Smooth muscle cell (in vitro differentiated cells): ENCODE data around the gene NEGR1. TPM values are rescaled to one million over a fixed set of nuclear protein-coding genes. Genes with fewer than 3 reads are reported as not detected.

ENCODE experiments used
- DNase-seq: peaks from one replicate; lab custom pipeline; 2025; ENCODE audit not compliant: unreplicated experiment; lab: John Stamatoyannopoulos, UW
- H2AFZ ChIP-seq: fragments of 200-600 bp; sonication (generic); 2 replicates; pipeline ENCODE4 v1.6.0; 2016; ENCODE audit warnings: antibody characterized with exemption, low read depth, mild to moderate bottlenecking
- H3F3A ChIP-seq: fragments of 200-600 bp; sonication (generic); 2 replicates; pipeline ENCODE4 v1.6.0; 2017; ENCODE audit warnings: antibody characterized with exemption, low read depth
- H3K27ac ChIP-seq: fragments of 200-600 bp; sonication (generic); 2 replicates; pipeline ENCODE4 v1.5.1; 2016; ENCODE audit warnings: low read depth, mild to moderate bottlenecking
- H3K27me3 ChIP-seq: fragments of 200-600 bp; sonication (generic); 2 replicates; pipeline ENCODE4 v1.6.1; 2016; ENCODE audit warnings: low read depth, mild to moderate bottlenecking
- H3K36me3 ChIP-seq: fragments of 200-600 bp; sonication (generic); 2 replicates; pipeline ENCODE4 v1.5.1; 2016; ENCODE audit warnings: low read depth
- H3K4me1 ChIP-seq: fragments of 200-600 bp; sonication (generic); 2 replicates; pipeline ENCODE4 v1.5.1; 2016; ENCODE audit warnings: low read depth
- H3K4me2 ChIP-seq: fragments of 200-600 bp; sonication (generic); 2 replicates; pipeline ENCODE4 v1.6.0; 2016; ENCODE audit warnings: mild to moderate bottlenecking
- H3K4me3 ChIP-seq: fragments of 200-600 bp; sonication (generic); 2 replicates; pipeline ENCODE4 v1.5.1; 2016; ENCODE audit warnings: mild to moderate bottlenecking
- H3K79me2 ChIP-seq: fragments of 200-600 bp; sonication (generic); 2 replicates; pipeline ENCODE4 v1.6.0; 2016; ENCODE audit warnings: low read depth, mild to moderate bottlenecking
- H3K9ac ChIP-seq: fragments of 200-600 bp; sonication (generic); 2 replicates; pipeline ENCODE4 v1.6.0; 2016; ENCODE audit warnings: low read depth
- H3K9me3 ChIP-seq: fragments of 200-600 bp; sonication (generic); replicated peaks from 2 replicates; pipeline ENCODE4 v1.5.1; 2016; ENCODE audit warnings: low read depth
- H4K20me1 ChIP-seq: fragments of 200-600 bp; sonication (generic); 2 replicates; pipeline ENCODE4 v1.6.0; 2016; ENCODE audit warnings: low read depth
- CTCF ChIP-seq: fragments of 200-600 bp; sonication (generic); IDR thresholded peaks from 2 replicates; pipeline ENCODE4 v1.5.1; 2017; ENCODE audit warnings: borderline replicate concordance, mild to moderate bottlenecking, antibody characterized with exemption; ENCODE audit not compliant: insufficient read depth, poor library complexity, severe bottlenecking
- WGBS: methylation state at CpG from one replicate; pipeline ENCODE4 v1.1.7; 2016; ENCODE audit warnings: low lambda C conversion rate; 5-methylcytosine and 5-hydroxymethylcytosine counted together
- polyA plus RNA-seq: library from polyadenylated mRNA; unstranded; fragments of >200 nt; fragmentation: Nextera tagmentation; extraction: Ambion mirVana; gene quantifications from 2 replicates; pipeline ENCODE4 v1.2.1, GENCODE V29; 2016
- total RNA-seq: library from RNA; depleted of rRNA; stranded (reverse); fragments of >200 nt; gene quantifications from 2 replicates; pipeline ENCODE4 v1.2.3, GENCODE V29; 2014

NEGR1 gene
- total and polyA plus RNA-seq, 2 experiments from 2014 or later = 0.02 to 0.09 TPM

GRCh38 chr1:71787699-71788098, 494.6 kb downstream of the NEGR1 start:
- Histone ChIP-seq H3K79me2 (no peaks in the 10 kb centered on the region), H3K4me3 (no peak overlapping the region), H3K27ac (no peak overlapping the region), H3F3A (no peaks in the 10 kb centered on the region), H3K9me3 (no peaks in the 10 kb centered on the region), H3K27me3 (no peaks in the 10 kb centered on the region), H4K20me1 (no peaks in the 10 kb centered on the region), H3K4me1 (no peaks in the 10 kb centered on the region), H3K4me2 (no peak overlapping the region), H2AFZ (no peak overlapping the region), H3K9ac (no peak overlapping the region), H3K36me3 (no peaks in the 10 kb centered on the region)
- 88% methylated on average over 1 of the region's 1 CpG for WGBS
- TF ChIP-seq CTCF = no peak
- DNase-seq = no peak

- Histone ChIP-seq H4K20me1 (no peaks in the 10 kb centered on the region), H2AFZ (no peak overlapping the region), H3K27ac (no peak overlapping the region), H3K27me3 (no peaks in the 10 kb centered on the region), H3K9me3 (no peaks in the 10 kb centered on the region), H3K9ac (no peak overlapping the region), H3K4me2 (no peak overlapping the region), H3K4me3 (no peak overlapping the region), H3K36me3 (no peaks in the 10 kb centered on the region), H3F3A (no peaks in the 10 kb centered on the region), H3K4me1 (no peaks in the 10 kb centered on the region), H3K79me2 (no peaks in the 10 kb centered on the region)
- no peak for DNase-seq
- TF ChIP-seq CTCF = no peak
- 97% methylated on average over 1 of the region's 1 CpG for WGBS
Measured at GRCh38 chr1:71786218-71786617, 496.1 kb downstream of the NEGR1 start.

GRCh38 chr1:71785450-71785849, 496.9 kb downstream of the NEGR1 start:
- Histone ChIP-seq H3K4me2 (no peak overlapping the region), H4K20me1 (no peaks in the 10 kb centered on the region), H3K79me2 (no peaks in the 10 kb centered on the region), H3K9ac (no peak overlapping the region), H3F3A (no peaks in the 10 kb centered on the region), H3K36me3 (no peaks in the 10 kb centered on the region), H3K27me3 (no peaks in the 10 kb centered on the region), H3K9me3 (no peaks in the 10 kb centered on the region), H2AFZ (peak overlapping the region; percentile 24), H3K27ac (no peak overlapping the region), H3K4me1 (no peaks in the 10 kb centered on the region), H3K4me3 (no peak overlapping the region)
- DNase-seq = no peak
- no peak for TF ChIP-seq CTCF

- no peak for DNase-seq
- TF ChIP-seq CTCF = no peak
- no peak overlapping the region for H3K27ac ChIP-seq
Measured at GRCh38 chr1:71785000-71785399, 497.3 kb downstream of the NEGR1 start.

More at GRCh38 chr1:71785000-71785399, 497.3 kb downstream of the NEGR1 start:
- Histone ChIP-seq H3K36me3 (no peaks in the 10 kb centered on the region), H3F3A (no peaks in the 10 kb centered on the region), H3K9me3 (no peaks in the 10 kb centered on the region), H3K4me1 (no peaks in the 10 kb centered on the region), H3K79me2 (no peaks in the 10 kb centered on the region), H3K27me3 (no peaks in the 10 kb centered on the region), H3K4me2 (no peak overlapping the region), H3K4me3 (no peak overlapping the region), H3K9ac (no peak overlapping the region), H2AFZ (no peak overlapping the region), H4K20me1 (no peaks in the 10 kb centered on the region)
- 89% methylated on average over 3 of the region's 3 CpGs for whole genome bisulfite sequencing
